ENCODE results near the gene IKZF2. TPM values are rescaled to one million over a fixed set of nuclear protein-coding genes. Genes with fewer than 3 reads are reported as not detected.

The IKZF2 gene
- total RNA-seq, 2 donors from 2014 or later: 6.0 to 6.5 TPM

- TF ChIP-seq CTCF (IDR thresholded peaks at IDR 0.05): no peak
- Histone ChIP-seq H3K9me3 (no peaks in the 10 kb centered on the region), H3K27ac (no peak overlapping the region), H3K27me3 (no peaks in the 10 kb centered on the region), H3K36me3 (no peaks in the 10 kb centered on the region), H3K4me3 (no peak overlapping the region), H3K4me1 (no peaks in the 10 kb centered on the region)
- no peak for DNase-seq (ENCODE audit: low spot score)
Measured at GRCh38 chr2:213125646-213126347, 25.6 kb downstream of the IKZF2 start.

GRCh38 chr2:213122725-213123124 lies 28.7 kb downstream of the IKZF2 start:
- no peak for TF ChIP-seq CTCF (IDR thresholded peaks at IDR 0.05)

GRCh38 chr2:213121690-213122089 lies 29.7 kb downstream of the IKZF2 start:
- H3K4me1 ChIP-seq: no peaks in the 10 kb centered on the region
- H3K4me3 ChIP-seq: no peak overlapping the region
- no peak overlapping the region for H3K27ac ChIP-seq
- TF ChIP-seq CTCF (IDR thresholded peaks at IDR 0.05): no peak
- H3K27me3 ChIP-seq: no peaks in the 10 kb centered on the region
- H3K9me3 ChIP-seq: no peaks in the 10 kb centered on the region
- DNase-seq (ENCODE audit: low spot score): no peak
- H3K36me3 ChIP-seq: no peaks in the 10 kb centered on the region

More at GRCh38 chr2:213122725-213123124, 28.7 kb downstream of the IKZF2 start:
- Histone ChIP-seq H3K27me3 (no peaks in the 10 kb centered on the region), H3K36me3 (no peaks in the 10 kb centered on the region), H3K9me3 (no peaks in the 10 kb centered on the region), H3K4me1 (no peaks in the 10 kb centered on the region), H3K4me3 (no peak overlapping the region), H3K27ac (no peak overlapping the region)
- no peak for DNase-seq (ENCODE audit: low spot score)

GRCh38 chr2:213119061-213119809 lies 32.2 kb downstream of the IKZF2 start:
- no peak for DNase-seq (ENCODE audit: low spot score)
- no peak overlapping the region for H3K4me3 ChIP-seq
- H3K9me3 ChIP-seq: no peaks in the 10 kb centered on the region
- no peaks in the 10 kb centered on the region for H3K36me3 ChIP-seq
- no peak overlapping the region for H3K27ac ChIP-seq
- no peaks in the 10 kb centered on the region for H3K27me3 ChIP-seq
- TF ChIP-seq CTCF (IDR thresholded peaks at IDR 0.05): no peak
- no peaks in the 10 kb centered on the region for H3K4me1 ChIP-seq

GRCh38 chr2:213108308-213108707 lies 43.1 kb downstream of the IKZF2 start:
- H3K4me3 ChIP-seq: no peak overlapping the region
- peaks cover 0 to 8% of the 10 kb centered on the region in 2 donors for H3K4me1 ChIP-seq
- TF ChIP-seq CTCF (IDR thresholded peaks at IDR 0.05): no peak
- H3K36me3 ChIP-seq: no peaks in the 10 kb centered on the region
- H3K27ac ChIP-seq: no peak overlapping the region
- H3K27me3 ChIP-seq: no peaks in the 10 kb centered on the region
- H3K9me3 ChIP-seq: no peaks in the 10 kb centered on the region
- DNase-seq (ENCODE audit: low spot score): no peak

All from right atrium auricular region (tissue), 2 donors.